PC-3 (cell line): ENCODE results near the gene COX4I1.

Experiments
- EZH2 ChIP-seq: fragments of 300-600 bp; sonication (generic); IDR thresholded peaks from one replicate; pipeline ENCODE4 v1.6.1; 2017; ENCODE audit warnings: antibody characterized with exemption, mild to moderate bottlenecking, low read length; ENCODE audit not compliant: unreplicated experiment
- TF ChIP-seq, protein P1 (sequence below): fragments of 300-600 bp; sonication (generic); conservative IDR thresholded peaks from 2 replicates; pipeline ENCODE4 v1.5.1; 2017; ENCODE audit warnings: antibody characterized with exemption, low read depth, mild to moderate bottlenecking, low read length

DNA sequence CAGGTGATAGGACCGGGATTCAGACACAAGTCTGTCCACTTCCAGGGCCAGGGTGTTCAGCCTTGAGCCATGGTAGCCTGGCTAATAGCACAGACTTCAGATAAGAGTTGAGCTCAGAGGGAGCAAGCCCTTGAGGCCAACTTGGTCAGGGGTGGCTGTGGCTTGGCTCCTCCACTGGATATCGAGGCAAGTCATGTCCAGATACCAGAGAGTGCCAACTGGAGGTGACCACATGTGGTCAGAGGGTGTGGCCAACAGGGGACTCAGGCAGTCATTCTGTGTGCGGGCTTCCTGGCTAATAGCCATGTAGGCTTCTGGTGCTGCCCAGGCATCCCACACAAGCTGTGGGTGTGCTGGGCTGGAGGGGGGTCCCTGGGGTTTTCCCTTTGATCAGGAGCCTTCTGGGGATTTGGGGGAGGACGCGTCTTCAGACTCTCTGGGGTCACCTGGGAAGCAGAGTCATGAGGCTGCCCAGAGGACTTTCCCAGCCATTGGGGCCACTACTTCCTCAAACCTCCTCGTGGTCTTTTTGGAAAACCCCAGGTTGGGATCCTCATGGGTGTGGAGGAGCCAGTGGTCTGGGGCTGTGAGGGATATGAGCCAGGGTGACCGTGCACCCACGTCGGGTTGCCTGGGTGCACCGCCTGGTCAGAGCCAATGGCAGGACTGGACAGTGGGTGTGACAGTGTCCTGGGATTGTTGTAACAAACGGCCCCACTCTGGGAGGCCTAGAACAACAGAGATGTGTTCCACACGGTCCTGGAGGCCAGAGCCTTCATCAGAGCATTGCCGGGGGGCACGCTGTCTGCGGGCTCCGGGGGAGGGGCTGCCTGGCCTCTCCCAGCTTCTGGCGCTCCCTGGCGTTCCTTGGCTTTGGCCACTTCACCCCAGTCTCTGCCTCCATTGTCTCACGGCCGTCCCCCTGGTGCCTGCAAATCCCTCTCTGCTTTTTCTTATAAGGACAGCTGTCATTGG is 25.0 kb downstream of the COX4I1 start:
- TF ChIP-seq, protein P1, sequence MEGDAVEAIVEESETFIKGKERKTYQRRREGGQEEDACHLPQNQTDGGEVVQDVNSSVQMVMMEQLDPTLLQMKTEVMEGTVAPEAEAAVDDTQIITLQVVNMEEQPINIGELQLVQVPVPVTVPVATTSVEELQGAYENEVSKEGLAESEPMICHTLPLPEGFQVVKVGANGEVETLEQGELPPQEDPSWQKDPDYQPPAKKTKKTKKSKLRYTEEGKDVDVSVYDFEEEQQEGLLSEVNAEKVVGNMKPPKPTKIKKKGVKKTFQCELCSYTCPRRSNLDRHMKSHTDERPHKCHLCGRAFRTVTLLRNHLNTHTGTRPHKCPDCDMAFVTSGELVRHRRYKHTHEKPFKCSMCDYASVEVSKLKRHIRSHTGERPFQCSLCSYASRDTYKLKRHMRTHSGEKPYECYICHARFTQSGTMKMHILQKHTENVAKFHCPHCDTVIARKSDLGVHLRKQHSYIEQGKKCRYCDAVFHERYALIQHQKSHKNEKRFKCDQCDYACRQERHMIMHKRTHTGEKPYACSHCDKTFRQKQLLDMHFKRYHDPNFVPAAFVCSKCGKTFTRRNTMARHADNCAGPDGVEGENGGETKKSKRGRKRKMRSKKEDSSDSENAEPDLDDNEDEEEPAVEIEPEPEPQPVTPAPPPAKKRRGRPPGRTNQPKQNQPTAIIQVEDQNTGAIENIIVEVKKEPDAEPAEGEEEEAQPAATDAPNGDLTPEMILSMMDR, result no peak
- TF ChIP-seq EZH2, result no peak
